ENCODE measurements around the gene ABHD17A. TPM values are rescaled to one million over a fixed set of nuclear protein-coding genes. Genes with fewer than 3 reads are reported as not detected.

The ABHD17A gene
- total and polyA plus RNA-seq, 9 of the 15 experiments (the other 6 are each of a cell fraction or from before 2014, with no cell fraction given): 0.04 to 135 (median 21.8) TPM; not detected in 1

GRCh38 chr19:1914826-1915341 lies 29.6 kb upstream of the ABHD17A start:
- POLR2A ChIA-PET: no interaction called here
- intact Hi-C loops (cut with micrococcal nuclease): no loop called here
- CTCF ChIA-PET (ENCODE audit: low intra/inter-chr PET ratio): no interaction called here
- in situ Hi-C loops (cut with MboI): no loop called here
- no peaks in the 10 kb centered on the region; the same call in 1 of the 2 replicates for H3K9me3 ChIP-seq (replicated peaks; ENCODE audit: control insufficient read depth, insufficient read depth, low read depth, low read length)
- no TSS peak for BruUV-seq (replicated peaks)
- no peak overlapping the region for H3K4me3 ChIP-seq
- H3K27me3 ChIP-seq (ENCODE audit: control insufficient read depth in 2 of 2, insufficient read depth in 2 of 2, low read length in 2 of 2): no peaks in the 10 kb centered on the region
- H3K4me2 ChIP-seq (ENCODE audit: insufficient read depth, low read length): no peak overlapping the region
- ATAC-seq (no peak), FAIRE-seq (no peak), DNase-seq (ENCODE audit: extremely low read depth in 1 of 4, low spot score in 3 of 4) (no peak)
- H3K27ac ChIP-seq (ENCODE audit: extremely low read depth, low read depth, low read length): no peak overlapping the region
- no peak overlapping the region; a peak in 1 of 4 replicates for H3K9ac ChIP-seq (ENCODE audit: insufficient read depth in 1 of 2, low read depth in 2 of 2, low read length in 2 of 2)
- no peak overlapping the region for H2AFZ ChIP-seq (ENCODE audit: low read depth, low read length)
- H4K20me1 ChIP-seq (replicated peaks; ENCODE audit: control insufficient read depth, insufficient read depth, low read length): no peaks in the 10 kb centered on the region; the same call in 1 of the 2 replicates
- WGBS (ENCODE audit: insufficient coverage, low coverage, missing lambda C conversion rate): 97% methylated on average over 21 of the region's 23 CpGs
- TF ChIP-seq ZC3H4 (CRISPR knock-in tag; IDR thresholded peaks at IDR 0.05; ENCODE audit: borderline replicate concordance) (no peak), ZFPM2 (CRISPR knock-in tag; IDR thresholded peaks at IDR 0.05) (no peak), ZNF384 (IDR thresholded peaks at IDR 0.05; ENCODE audit: low read depth, low read length) (no peak), ZNF586 (CRISPR knock-in tag; conservative IDR thresholded peaks at IDR 0.05) (no peak), STAT5B (CRISPR knock-in tag; IDR thresholded peaks at IDR 0.05) (no peak), SP2 (IDR thresholded peaks at IDR 0.05; ENCODE audit: extremely low read depth, low read depth, low read length, poor library complexity, severe bottlenecking) (no peak), MEF2A (IDR thresholded peaks at IDR 0.05; ENCODE audit: control insufficient read depth, low read depth, low read length) (no peak), SP1 (CRISPR knock-in tag; IDR thresholded peaks at IDR 0.05) (no peak), BHLHE40 (IDR thresholded peaks at IDR 0.05; ENCODE audit: low read length) (no peak), THRAP3 (IDR thresholded peaks at IDR 0.05; ENCODE audit: borderline replicate concordance) (no peak)
- TF ChIP-seq, protein P1, sequence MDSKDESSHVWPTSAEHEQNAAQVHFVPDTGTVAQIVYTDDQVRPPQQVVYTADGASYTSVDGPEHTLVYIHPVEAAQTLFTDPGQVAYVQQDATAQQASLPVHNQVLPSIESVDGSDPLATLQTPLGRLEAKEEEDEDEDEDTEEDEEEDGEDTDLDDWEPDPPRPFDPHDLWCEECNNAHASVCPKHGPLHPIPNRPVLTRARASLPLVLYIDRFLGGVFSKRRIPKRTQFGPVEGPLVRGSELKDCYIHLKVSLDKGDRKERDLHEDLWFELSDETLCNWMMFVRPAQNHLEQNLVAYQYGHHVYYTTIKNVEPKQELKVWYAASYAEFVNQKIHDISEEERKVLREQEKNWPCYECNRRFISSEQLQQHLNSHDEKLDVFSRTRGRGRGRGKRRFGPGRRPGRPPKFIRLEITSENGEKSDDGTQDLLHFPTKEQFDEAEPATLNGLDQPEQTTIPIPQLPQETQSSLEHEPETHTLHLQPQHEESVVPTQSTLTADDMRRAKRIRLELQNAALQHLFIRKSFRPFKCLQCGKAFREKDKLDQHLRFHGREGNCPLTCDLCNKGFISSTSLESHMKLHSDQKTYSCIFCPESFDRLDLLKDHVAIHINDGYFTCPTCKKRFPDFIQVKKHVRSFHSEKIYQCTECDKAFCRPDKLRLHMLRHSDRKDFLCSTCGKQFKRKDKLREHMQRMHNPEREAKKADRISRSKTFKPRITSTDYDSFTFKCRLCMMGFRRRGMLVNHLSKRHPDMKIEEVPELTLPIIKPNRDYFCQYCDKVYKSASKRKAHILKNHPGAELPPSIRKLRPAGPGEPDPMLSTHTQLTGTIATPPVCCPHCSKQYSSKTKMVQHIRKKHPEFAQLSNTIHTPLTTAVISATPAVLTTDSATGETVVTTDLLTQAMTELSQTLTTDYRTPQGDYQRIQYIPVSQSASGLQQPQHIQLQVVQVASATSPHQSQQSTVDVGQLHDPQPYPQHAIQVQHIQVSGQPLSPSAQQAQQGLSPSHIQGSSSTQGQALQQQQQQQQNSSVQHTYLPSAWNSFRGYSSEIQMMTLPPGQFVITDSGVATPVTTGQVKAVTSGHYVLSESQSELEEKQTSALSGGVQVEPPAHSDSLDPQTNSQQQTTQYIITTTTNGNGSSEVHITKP (IDR thresholded peaks at IDR 0.05; ENCODE audit: partially characterized antibody): no peak
- TF ChIP-seq, protein P2, sequence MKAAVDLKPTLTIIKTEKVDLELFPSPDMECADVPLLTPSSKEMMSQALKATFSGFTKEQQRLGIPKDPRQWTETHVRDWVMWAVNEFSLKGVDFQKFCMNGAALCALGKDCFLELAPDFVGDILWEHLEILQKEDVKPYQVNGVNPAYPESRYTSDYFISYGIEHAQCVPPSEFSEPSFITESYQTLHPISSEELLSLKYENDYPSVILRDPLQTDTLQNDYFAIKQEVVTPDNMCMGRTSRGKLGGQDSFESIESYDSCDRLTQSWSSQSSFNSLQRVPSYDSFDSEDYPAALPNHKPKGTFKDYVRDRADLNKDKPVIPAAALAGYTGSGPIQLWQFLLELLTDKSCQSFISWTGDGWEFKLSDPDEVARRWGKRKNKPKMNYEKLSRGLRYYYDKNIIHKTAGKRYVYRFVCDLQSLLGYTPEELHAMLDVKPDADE (conservative IDR thresholded peaks at IDR 0.05; ENCODE audit: control insufficient read depth, low read depth, low read length): no peak
- TF ChIP-seq, protein P3, sequence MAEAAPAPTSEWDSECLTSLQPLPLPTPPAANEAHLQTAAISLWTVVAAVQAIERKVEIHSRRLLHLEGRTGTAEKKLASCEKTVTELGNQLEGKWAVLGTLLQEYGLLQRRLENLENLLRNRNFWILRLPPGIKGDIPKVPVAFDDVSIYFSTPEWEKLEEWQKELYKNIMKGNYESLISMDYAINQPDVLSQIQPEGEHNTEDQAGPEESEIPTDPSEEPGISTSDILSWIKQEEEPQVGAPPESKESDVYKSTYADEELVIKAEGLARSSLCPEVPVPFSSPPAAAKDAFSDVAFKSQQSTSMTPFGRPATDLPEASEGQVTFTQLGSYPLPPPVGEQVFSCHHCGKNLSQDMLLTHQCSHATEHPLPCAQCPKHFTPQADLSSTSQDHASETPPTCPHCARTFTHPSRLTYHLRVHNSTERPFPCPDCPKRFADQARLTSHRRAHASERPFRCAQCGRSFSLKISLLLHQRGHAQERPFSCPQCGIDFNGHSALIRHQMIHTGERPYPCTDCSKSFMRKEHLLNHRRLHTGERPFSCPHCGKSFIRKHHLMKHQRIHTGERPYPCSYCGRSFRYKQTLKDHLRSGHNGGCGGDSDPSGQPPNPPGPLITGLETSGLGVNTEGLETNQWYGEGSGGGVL (CRISPR knock-in tag; IDR thresholded peaks at IDR 0.05): no peak
- no peaks in the 10 kb centered on the region for H3K9me1 ChIP-seq (ENCODE audit: control insufficient read depth, insufficient read depth, low read length)
- peaks cover 54% of the 10 kb centered on the region; the same call in 2 of the 3 replicates for H3K36me3 ChIP-seq (ENCODE audit: control insufficient read depth, insufficient read depth, low read length)
- peaks cover 0 to 37% of the 10 kb centered on the region in 2 experiments; a peak in 2 of 5 replicates for H3K4me1 ChIP-seq (replicated peaks in 1 of 2; ENCODE audit: control insufficient read depth in 2 of 2, insufficient read depth in 2 of 2, low read length in 2 of 2)
- peaks cover 42% of the 10 kb centered on the region for H3K79me2 ChIP-seq (ENCODE audit: control insufficient read depth, insufficient read depth, low read length)

Data from K562 (cell line).